GM19467 (cell line): ENCODE measurements around the gene ZSCAN5A.
A peak's percentile ranks its signal among the peaks of the same experiment; 100 is the strongest.
"Not testable (repeated sequence)": the region's sequence is repeated elsewhere in the genome, so short reads cannot be mapped to it uniquely, and the experiment has no call there.

Experiments used
- ATAC-seq: cut with Tn5 transposase; IDR thresholded peaks from one replicate; pipeline ENCODE4 v1.9.1; 2021; ENCODE audit warnings: mild to moderate bottlenecking, moderate library complexity; ENCODE audit not compliant: unreplicated experiment

ZSCAN5A gene

DNA sequence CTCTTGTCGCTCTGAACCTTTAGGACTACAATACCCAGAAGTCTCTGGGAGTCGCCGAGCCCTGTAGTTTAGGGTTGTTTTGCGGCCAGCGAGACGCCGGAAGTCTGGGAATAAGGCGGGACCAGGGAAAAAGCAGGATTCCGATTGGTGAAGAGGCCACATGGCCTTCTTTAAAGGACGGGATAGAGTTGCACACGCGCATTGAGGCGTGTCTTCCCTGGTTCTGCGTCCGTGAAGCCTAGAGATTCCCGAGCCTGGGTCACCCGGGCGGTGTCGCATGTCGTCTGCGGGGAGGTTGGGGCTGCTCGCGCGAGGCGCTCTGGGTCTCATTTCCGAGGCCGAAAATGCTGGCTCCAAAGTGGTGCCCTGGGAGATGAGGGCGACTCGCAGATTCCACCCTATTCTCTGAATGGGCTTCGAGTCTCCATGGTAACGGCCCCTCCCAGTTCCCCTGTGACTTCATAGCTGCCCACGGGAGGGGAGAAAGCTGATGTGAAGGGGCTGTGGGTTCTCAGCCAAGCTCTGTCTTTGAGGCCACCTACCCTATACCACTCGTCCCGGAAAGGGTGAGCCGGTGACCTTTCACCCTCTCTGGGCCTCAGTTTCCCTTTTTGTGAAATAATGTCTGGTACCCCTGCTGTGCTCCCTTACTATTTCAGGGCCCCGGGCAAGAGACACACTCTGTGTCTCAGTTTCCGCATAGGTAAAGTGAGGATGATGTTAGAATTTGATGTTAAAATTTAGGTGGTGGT, 614 bp upstream of the ZSCAN5A start:
- ATAC-seq = peak; percentile 75

DNA sequence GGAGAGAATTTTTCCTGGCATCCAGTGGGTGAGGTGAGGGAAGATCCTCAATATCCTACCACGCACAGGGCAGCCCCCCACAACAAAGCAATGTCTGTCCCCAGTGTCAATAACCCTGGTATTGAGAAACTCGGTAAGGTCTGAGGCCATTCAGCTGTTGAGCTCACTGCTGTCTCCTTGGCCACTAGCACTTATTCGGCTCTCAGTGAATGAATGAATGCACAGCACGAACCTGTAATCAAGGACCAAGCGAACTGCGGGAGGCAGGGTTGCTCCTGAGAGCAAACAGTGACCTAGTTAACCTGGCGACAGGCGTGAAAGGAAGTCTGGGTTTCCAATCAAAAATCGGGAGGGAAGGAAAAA, 640 bp downstream of the ZSCAN5A start:
- ATAC-seq = no peak

DNA sequence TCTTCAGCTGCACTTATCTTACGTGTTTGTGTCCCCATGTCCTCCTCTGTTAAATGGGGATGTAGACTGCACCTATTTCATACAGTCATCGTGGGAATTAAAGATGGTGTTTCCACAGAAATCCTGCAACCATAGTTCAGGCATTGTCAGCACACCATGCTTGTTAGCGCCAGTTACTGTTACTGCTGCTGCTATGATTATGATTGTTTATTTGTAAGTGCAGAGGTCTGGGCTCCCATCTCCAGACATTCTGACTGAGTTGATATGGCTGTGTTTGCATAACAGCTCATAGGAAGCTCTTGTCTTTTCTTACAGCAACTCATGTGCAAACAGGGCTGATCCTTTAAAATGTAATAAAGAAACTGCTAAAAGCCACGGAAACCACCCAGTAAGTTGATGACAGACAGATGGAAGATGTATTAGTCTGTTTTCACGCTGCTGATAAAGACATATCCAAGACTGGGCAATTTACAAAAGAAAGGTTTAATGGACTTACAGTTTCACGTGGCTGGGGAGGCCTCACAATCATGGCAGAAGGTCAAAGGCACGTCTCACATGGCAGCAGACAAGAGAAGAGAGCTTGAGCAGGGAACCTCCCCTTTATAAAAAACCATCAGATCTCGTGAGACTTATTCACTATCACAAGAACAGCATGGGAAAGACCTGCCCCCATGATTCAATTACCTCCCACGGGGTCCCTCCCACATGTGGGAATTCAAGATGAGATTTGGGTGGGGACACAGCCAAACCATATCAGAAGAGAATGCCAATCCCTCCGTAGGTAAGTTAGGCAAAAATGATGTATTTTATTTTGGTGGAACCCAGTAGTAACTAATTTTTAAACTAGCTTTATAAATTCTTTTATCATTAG, 1.6 kb downstream of the ZSCAN5A start:
- no peak for ATAC-seq

DNA sequence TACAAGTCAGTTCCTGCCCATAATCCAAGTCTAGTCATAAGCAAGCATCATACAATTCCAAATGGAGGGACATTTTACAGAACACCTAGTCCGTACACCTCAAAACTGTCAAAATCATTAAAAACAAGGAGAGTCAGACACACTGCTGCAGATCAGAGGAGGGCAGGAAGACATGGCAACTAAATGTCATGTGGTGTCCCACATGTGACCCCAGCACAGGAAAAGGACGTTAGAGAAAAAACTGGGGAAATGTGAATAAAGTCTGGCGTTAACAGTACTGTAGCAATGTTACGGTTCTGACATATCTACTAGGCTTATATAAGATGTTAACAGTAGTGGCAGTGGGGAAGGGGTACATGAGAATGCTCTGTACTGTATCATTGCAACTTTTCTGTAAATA, 2.3 kb downstream of the ZSCAN5A start:
- no peak for ATAC-seq

DNA sequence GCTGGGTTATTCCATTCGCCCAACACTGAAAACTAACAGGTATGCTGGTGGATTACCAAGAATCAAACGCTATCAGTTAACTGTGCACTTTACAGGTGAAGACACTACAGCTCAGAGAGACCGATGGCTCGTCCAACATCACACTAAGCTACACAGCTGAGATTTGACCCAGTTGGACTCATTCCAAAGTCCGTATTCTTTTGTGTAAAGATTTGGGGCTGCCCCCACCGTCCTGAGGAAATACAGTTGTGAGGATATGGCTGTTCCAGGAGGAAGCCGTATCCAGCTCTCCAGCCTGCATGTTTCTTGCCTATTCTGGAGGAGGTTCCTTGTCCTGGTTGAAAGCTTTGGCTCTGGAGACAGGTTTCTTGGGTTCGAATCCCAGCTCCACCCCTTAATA, 4.2 kb downstream of the ZSCAN5A start:
- no peak for ATAC-seq

DNA sequence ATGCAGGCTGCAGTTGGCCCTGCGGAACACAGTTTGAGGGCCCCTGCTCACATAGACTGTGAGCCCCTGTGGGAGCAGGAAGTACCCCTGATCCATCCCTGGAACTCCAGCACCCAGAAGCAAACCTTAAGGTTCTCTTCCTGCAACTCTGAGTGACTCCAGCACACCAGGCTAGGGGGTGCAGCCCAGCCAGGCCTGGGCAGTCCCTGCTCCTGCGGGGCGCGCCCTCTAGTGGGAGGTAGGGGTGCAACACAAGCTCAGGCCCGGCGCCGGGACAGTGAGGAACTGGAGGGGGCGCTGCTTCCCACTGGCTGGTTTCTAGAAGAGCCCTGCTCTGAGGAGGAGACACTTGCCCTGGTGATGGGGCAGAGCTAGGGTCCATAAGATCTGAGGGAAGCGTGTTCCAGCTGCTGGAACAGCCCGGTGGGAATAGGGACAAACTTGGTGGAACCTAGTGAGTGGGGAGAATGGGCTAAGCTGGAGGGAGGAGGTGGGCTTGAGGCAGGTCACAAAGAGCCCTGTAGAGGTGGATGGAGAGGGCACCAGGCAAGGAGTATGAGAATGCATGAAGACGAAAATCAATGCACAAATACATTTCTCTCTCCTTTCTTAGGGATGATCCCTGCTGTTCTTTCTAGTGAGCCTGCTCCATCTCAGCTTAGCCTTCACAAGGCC, 5.0 kb downstream of the ZSCAN5A start:
- no peak for ATAC-seq

DNA sequence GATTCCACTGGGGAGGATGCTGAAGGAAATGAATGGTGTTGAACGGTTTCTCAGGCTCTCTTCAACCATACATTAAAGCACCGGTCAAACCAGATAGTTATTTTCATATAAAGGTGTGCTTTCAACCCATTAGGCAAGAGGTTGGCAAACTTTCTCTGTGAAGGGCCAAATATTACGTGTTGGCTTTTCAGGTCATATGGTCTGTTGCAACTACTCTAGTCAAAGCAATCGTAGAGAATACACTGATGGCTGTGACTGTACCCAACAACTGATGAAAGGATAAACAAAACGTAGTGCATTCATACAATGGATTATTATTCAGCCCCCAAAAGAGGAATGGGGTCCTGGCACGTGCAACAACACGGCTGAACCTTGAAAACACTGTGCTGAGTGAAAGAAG, 5.8 kb downstream of the ZSCAN5A start:
- ATAC-seq = no peak

DNA sequence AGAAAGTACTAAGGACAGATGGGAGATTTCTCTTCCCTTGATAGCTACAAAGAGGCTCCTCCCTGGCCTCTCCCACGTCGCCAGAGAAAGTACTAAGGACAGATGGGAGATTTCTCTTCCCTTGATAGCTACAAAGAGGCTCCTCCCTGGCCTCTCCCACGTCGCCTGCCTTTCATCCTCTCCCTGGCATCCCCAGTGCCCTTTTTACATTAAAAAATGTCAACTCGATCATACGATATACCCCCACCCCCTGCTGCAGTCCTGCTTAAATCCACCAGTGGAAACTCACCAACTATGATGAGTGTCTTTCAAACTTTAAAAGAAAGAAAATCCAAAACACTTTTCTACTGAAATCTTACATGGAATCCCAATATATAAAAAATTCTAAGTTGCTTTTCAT, 7.6 kb downstream of the ZSCAN5A start:
- ATAC-seq = not testable (repeated sequence)

DNA sequence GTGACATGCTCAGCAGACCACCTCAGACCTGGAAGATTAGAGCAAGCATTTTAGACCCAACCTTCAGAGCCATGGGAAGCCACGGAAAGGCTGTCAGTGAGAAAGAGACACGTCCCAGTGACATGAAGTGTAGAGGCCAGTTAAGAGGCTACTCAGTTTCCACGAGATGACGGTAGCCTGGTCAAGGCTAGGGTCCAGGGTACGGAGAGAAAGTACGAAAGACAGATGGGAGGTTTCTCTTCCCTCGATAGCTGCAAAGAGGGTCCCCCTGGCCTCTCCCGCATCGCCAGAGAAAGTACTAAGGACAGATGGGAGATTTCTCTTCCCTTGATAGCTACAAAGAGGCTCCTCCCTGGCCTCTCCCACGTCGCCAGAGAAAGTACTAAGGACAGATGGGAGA, 8.6 kb downstream of the ZSCAN5A start:
- ATAC-seq = no peak

DNA sequence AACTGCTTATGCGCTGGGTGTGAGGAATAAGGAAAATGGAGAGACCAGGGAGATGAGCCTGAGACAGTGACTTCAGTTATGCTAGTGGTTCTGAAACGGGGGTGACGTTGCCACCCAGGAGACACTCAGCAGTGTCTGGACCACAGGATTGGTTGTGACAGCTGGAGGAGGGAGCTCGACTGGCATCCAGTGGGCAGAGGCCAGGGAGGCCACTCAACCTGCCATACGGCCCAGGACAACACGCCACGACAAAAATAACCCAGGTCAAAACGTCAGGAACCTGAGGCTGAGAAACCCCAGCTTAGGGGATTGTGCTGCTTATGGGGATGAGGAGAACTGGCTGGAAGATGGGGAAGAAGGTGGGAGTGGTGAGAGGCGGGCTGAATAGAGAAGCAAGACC, 10.4 kb downstream of the ZSCAN5A start:
- no peak for ATAC-seq

DNA sequence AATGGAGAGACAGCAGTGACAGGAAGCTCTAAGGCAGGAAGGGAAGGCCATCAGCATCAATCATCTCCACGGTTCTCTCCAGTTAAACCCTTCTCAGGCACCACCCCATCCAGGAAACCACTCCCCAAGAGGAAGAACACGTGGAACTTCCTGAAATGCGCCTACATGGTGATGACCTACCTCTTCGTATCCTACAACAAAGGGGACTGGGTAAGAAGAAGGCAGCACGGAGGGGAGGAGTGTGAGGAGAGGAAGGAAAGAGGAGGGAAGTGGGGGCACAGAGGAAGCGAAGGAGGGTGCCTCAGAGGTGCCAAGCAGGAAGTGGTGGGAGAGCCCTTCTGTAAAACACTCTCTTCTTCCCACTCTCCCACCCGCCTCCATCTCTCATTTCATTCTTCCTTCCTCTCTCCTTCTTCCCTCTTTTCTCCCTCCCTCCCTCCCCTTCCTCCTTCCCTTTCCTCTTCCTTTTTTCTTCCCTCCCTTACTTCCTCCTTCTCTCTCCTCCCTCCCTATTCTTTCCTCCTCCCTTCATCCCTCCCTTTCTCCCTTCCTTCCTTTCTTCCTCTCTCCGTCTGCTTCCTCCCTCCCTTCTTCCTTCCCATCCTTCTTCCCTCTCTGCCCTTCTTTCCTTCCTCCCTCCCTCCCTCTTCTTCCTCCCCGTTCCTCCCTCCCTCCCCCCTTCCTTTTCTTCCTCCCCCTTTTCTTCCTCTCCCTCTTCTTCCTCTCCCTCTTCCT, 12.6 kb downstream of the ZSCAN5A start:
- no peak for ATAC-seq

DNA sequence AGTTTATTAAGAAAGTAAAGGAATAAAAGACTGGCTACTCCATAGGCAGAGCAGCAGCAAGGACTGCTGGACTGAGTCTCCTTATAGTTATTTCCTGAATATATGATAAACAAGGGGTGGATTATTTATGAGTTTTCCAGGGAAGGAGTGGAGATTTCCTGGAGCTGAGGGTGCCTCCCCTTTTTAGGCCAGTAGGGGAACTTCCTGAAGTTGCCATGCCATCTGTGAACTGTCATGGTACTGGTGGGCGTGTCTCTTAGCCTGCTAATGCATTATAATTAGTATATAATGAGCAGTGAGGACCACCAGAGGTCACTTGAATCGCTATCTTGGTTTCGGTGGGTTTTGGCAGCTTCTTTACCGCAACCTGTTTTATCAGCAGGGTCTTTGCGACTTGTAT, 13.5 kb downstream of the ZSCAN5A start:
- ATAC-seq = no peak

DNA sequence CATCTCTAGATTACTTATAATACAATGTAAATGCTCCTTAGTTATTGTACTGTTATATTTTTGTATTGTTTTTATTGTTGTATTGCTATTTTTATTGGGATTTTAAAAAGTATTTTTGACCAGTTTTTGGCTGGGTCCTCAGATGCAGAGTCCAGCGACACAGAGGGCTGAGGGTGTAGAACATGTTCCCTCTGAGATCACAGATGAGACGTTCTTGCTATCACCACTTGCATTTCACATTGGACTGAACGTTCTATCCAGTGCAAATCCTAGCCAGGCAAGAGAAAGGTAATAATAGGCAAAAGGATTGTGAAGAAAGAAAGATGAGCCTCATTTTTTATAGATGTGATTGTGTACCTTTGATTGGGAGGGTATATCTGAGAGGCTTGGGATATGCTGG, 15.0 kb downstream of the ZSCAN5A start:
- no peak for ATAC-seq

DNA sequence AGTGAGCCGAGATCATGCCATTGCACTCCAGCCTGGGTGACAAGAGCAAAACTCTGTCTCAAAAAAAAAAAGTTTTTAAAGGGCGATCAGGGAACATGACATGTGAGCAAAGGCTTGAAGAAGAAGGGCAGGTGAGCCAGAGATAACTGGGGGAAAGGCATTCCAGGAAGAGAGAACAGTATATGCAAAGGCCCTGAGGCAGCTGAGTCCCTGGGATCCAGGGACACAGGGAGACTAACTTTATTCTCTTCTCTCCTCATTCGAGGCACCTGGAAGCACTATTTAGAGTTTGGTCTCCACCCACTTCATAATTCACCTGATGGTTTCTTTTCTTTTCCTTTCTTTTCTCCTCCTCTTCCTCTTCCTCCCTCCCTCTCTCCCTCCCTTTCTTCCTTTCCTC, 17.6 kb downstream of the ZSCAN5A start:
- ATAC-seq = no peak

DNA sequence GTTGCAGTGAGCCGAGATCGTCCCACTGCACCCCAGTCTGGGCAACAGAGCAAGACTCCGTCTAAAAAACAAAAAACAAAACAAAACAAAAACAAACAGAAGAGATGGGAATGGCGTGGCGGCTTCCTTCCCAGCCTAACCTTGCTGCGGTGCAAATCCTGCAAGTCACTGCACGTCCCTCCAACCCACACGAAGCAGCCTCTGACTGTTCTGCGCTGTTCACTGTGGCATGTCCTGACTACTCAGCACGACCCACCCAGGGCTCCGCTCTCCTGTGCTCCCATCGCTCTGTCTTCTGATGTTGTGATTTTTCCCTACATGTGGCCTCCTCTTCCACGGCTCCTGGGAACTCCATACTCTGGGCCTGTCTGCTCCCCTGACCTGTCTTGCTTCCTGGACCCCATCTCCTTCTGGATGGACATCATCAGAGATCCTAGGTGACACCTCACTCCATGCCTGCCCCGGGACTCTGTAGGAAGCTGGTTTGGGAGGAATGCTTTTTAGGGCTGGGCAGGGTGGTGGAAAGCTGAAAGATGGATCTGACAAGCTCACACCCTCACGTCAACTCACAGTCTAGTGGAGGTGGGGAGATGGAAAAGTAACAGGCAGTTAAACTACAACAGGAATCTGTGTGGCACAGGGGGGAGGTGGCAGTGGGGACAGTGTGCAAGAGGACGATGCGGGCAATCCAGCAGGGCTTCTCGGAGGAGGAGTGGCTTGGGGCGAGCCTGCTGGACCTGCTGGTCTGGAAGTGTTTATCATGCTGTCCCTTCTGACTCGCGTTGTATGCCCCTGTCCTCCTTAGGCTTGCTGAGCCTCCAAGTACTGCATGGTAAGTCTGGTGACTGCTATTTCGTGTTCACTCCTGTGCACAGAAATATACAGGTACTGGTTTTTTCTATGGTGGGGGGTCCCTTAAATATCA, 18.8 kb downstream of the ZSCAN5A start:
- no peak for ATAC-seq

DNA sequence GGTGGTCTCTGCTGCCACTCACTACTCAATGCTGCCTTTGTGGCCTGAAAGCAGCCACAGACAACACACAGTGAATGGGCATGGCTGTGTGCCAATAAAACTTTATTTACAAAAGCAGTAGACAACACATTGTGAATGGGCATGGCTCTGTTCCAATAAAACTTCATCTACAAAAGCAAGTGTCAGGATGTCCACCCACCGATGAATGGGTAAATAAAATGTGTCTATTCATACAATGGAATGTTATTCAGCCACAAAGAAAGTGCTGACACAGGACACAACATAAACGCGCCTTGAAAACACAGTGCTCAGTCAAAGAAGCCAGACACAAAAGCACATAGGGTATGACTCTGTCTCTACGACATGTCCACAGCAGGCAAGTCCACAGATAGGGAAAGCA, 20.1 kb downstream of the ZSCAN5A start:
- no peak for ATAC-seq

DNA sequence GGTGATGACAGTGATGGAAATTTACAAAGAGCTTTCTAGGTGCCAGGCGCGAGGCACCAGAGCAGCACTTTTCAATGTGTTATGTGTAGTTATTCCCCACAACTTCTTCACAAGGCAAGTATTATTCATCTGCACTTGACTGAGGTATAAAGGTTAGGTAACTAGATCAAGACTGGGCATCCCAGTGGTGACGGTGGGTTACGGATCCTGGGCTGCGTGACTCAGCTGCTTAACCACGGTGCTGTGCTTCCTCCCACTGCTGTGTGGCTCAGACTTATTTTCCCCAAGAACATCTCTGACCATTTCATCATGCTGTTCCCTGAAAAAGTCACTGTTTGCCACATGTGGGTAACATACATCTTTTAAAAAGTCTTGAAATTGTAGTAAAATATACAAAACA, 22.8 kb downstream of the ZSCAN5A start:
- no peak for ATAC-seq

DNA sequence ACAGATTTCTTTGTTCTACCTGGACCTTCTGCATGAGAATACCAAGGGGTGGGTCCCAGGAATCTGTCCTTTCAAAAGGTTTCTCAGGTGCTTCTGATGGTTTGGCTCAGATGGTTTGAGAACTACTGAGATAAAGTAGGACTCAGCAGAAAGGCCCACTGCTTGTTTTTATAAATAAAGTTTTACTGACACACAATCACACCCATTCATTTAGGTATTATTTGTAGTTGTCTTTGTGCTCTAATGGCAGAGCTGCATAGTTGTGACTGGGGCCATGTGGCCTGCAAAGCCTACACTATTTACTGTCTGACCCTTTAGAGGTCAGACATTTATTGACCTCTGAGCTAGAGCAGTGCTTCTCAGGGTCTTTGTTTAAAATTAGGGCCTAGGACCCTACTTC, 24.5 kb downstream of the ZSCAN5A start:
- no peak for ATAC-seq

DNA sequence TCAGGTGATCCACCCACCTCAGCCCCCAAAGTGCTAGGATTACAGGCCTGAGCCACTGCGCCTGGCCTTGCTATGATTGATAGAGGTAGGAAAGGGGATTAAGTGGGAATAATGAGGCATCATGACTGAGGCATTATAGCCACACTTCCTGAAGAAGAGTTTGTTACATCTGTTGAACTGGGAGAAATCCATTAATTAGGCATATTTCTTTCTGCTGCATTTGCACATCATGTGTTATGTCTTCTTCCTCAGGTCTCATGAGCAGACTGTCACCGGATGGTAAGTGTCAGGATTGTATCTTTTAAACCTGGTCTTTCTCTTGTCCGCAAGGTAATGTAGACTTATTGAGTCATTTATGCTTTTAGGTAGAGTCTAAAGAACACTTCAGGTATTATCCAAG, 29.9 kb downstream of the ZSCAN5A start:
- ATAC-seq = no peak

DNA sequence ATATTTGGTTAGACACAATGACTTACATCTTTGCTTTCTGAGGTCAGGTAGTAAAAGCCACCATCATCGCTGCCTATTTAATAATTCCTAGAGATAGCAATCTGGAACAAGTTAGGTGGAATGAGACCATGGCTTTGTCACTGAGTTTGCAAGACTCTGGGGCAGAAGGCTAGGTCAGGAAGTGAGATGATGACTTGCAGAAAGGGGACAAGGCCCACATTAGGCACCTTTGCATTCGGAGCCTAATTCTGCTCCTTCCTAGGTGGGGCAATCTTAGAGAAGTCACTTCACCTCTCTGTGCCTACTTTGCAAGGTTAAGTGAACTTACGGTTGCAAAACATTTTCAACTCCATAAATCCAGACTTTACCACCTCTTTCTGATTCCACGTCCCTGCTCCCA, 31.8 kb downstream of the ZSCAN5A start:
- no peak for ATAC-seq
